DOHH2 (cell line): ENCODE measurements around the gene ACACB.

Source experiments
- H3F3A ChIP-seq: fragments of 200-600 bp; sonication (generic), shearing (Covaris generic); 2 replicates; pipeline ENCODE4 v1.6.0; 2016; ENCODE audit warnings: antibody characterized with exemption, mild to moderate bottlenecking; ENCODE audit not compliant: control insufficient read depth, insufficient read depth
- H3K27ac ChIP-seq: fragments of 200-600 bp; sonication (generic); 2 replicates; pipeline ENCODE4 v1.5.1; 2014; ENCODE audit warnings: low read depth, mild to moderate bottlenecking, low read length, moderate library complexity
- H3K27me3 ChIP-seq: fragments of 200-600 bp; sonication (generic); 2 replicates; pipeline ENCODE4 v1.6.1; 2014; ENCODE audit warnings: mild to moderate bottlenecking, low read length, mixed read lengths; ENCODE audit not compliant: control insufficient read depth
- H3K36me3 ChIP-seq: fragments of 200-600 bp; sonication (generic); 2 replicates; pipeline ENCODE4 v1.6.1; 2014; ENCODE audit warnings: mild to moderate bottlenecking, low read length, moderate library complexity, mixed read lengths; ENCODE audit not compliant: control insufficient read depth
- H3K4me1 ChIP-seq: fragments of 200-600 bp; sonication (generic); 2 replicates; pipeline ENCODE4 v1.6.1; 2014; ENCODE audit warnings: mild to moderate bottlenecking, low read length, mixed read lengths; ENCODE audit not compliant: control insufficient read depth
- H3K4me2 ChIP-seq: fragments of 200-600 bp; sonication (generic); 2 replicates; pipeline ENCODE4 v1.6.0; 2014; ENCODE audit warnings: mild to moderate bottlenecking, low read length, moderate library complexity
- H3K4me3 ChIP-seq: fragments of 200-600 bp; sonication (generic); 2 replicates; pipeline ENCODE4 v1.5.1; 2014; ENCODE audit warnings: mild to moderate bottlenecking, low read length, mixed read lengths
- H3K79me2 ChIP-seq: fragments of 200-600 bp; sonication (generic); 2 replicates; pipeline ENCODE4 v1.6.1; 2014; ENCODE audit warnings: mild to moderate bottlenecking, low read length, mixed read lengths; ENCODE audit not compliant: control insufficient read depth
- H3K9me2 ChIP-seq: fragments of 200-600 bp; sonication (generic); replicated peaks from 2 replicates; pipeline ENCODE4 v1.6.1; 2014; ENCODE audit warnings: mild to moderate bottlenecking, low read length, mixed read lengths; ENCODE audit not compliant: control insufficient read depth
- H3K9me3 ChIP-seq: fragments of 200-600 bp; sonication (generic); 2 replicates; pipeline ENCODE4 v1.6.1; 2014; ENCODE audit warnings: antibody characterized with exemption, low read length, mixed read lengths; ENCODE audit not compliant: control insufficient read depth, insufficient read depth
- H4K20me1 ChIP-seq: fragments of 200-600 bp; sonication (generic); 2 replicates; pipeline ENCODE4 v1.6.0; 2014; ENCODE audit warnings: low read depth, mild to moderate bottlenecking, antibody characterized with exemption, low read length, moderate library complexity; ENCODE audit not compliant: control insufficient read depth, insufficient read depth
- CTCF ChIP-seq: fragments of 200-600 bp; sonication (generic); IDR thresholded peaks from one replicate; pipeline ENCODE4 v1.5.1; 2014; ENCODE audit warnings: antibody characterized with exemption, mild to moderate bottlenecking, low read depth, low read length; ENCODE audit not compliant: poor library complexity, severe bottlenecking
- EZH2phosphoT487 ChIP-seq: fragments of 200-600 bp; sonication (generic); IDR thresholded peaks from 2 replicates; pipeline ENCODE4 v1.6.1; 2017; ENCODE audit warnings: borderline replicate concordance, mild to moderate bottlenecking, antibody characterized with exemption, low read length, moderate library complexity, mixed read lengths

The ACACB gene

GRCh38 chr12:109293106-109293505 lies 176.7 kb downstream of the ACACB start:
- no peaks in the 10 kb centered on the region for H4K20me1 ChIP-seq
- no peaks in the 10 kb centered on the region for H3K27me3 ChIP-seq
- TF ChIP-seq EZH2phosphoT487: no peak
- no peak for TF ChIP-seq CTCF
- no peak overlapping the region for H3K4me2 ChIP-seq
- no peaks in the 10 kb centered on the region for H3K36me3 ChIP-seq
- H3K4me3 ChIP-seq: no peak overlapping the region
- no peaks in the 10 kb centered on the region for H3K9me3 ChIP-seq
- no peaks in the 10 kb centered on the region for H3K4me1 ChIP-seq
- no peaks in the 10 kb centered on the region for H3K79me2 ChIP-seq
- no peaks in the 10 kb centered on the region for H3K9me2 ChIP-seq
- H3F3A ChIP-seq: no peaks in the 10 kb centered on the region
- H3K27ac ChIP-seq: no peak overlapping the region

DNA sequence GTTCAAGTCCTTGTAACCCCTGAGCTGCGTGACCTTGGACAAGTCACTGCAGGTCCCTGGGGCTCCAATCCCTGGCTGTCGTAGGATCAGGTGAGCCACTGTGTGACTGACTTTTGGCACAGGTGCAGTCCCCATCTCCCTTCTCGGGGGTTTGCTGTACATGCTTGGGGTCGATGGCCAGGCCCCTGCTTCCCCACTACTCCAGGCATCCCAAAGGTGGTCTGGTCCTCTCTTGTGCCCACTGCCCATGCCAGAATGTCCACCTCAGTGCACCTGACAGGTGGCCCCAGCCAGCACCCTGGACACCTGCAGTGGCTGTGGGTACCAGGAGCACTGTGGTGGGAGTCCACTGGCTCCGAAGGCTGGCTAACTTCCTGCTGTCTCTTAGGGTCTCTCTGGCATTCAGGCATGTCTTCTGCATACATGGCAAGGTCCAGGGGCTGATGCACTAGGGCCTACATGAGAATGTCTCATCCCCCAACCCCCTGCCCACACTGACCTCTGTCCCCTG lies 178.0 kb downstream of the ACACB start:
- Histone ChIP-seq H3K27me3 (no peaks in the 10 kb centered on the region), H3K4me1 (no peaks in the 10 kb centered on the region), H3K4me2 (no peak overlapping the region), H3K79me2 (no peaks in the 10 kb centered on the region), H3K36me3 (no peaks in the 10 kb centered on the region), H3K9me3 (no peaks in the 10 kb centered on the region), H3K4me3 (no peak overlapping the region), H4K20me1 (no peaks in the 10 kb centered on the region), H3K27ac (no peak overlapping the region), H3K9me2 (no peaks in the 10 kb centered on the region), H3F3A (no peaks in the 10 kb centered on the region)
- no peak for TF ChIP-seq CTCF
- TF ChIP-seq EZH2phosphoT487: no peak

- H4K20me1 ChIP-seq: no peaks in the 10 kb centered on the region
- no peaks in the 10 kb centered on the region for H3K9me2 ChIP-seq
- H3K36me3 ChIP-seq: no peaks in the 10 kb centered on the region
- H3K4me2 ChIP-seq: no peak overlapping the region
- H3K79me2 ChIP-seq: no peaks in the 10 kb centered on the region
- H3K27ac ChIP-seq: no peak overlapping the region
- H3K4me3 ChIP-seq: no peak overlapping the region
- H3K27me3 ChIP-seq: no peaks in the 10 kb centered on the region
- H3F3A ChIP-seq: no peaks in the 10 kb centered on the region
- no peaks in the 10 kb centered on the region for H3K9me3 ChIP-seq
- no peaks in the 10 kb centered on the region for H3K4me1 ChIP-seq
- TF ChIP-seq CTCF (no peak), EZH2phosphoT487 (no peak)
Observed at GRCh38 chr12:109295764-109296425, 179.5 kb downstream of the ACACB start.
